ENCODE measurements around the gene OR11G2. TPM values are rescaled to one million over a fixed set of nuclear protein-coding genes. Genes with fewer than 3 reads are reported as not detected.
"Not testable (repeated sequence)": the region's sequence is repeated elsewhere in the genome, so short reads cannot be mapped to it uniquely, and the experiment has no call there.

Gene OR11G2, protein sequence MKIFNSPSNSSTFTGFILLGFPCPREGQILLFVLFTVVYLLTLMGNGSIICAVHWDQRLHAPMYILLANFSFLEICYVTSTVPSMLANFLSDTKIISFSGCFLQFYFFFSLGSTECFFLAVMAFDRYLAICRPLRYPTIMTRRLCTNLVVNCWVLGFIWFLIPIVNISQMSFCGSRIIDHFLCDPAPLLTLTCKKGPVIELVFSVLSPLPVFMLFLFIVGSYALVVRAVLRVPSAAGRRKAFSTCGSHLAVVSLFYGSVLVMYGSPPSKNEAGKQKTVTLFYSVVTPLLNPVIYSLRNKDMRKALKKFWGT
- not detected in 2 replicates for total RNA-seq

DNA sequence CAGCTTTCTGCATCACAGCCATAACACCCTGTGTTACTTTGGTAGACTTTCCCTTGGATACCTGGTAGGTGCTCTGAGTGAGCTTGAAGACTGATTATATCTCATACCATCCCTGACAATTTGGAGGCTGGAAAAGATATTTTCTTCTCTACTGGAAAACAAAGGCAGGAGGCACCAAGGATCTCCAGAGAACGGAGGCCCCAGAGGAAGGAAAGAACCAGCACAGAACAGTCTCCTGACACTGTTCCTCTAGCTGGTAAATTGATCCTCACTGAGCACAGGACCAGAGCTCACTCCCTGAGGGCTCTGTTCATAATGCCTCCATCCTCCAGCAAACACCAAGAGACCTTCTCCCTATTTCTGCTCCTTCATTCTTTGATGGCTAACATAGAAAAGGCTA, at the start of gene OR11G2:
TSS of gene OR11G2 (plus strand) at position 301 of the 400 bp plus-strand sequence. CDS start 6,542 bp downstream, outside the sequence.
- no peak for DNase-seq (ENCODE audit: low spot score)
- intact Hi-C loops (cut with micrococcal nuclease), result no loop called here
- no peaks in the 10 kb centered on the region for H3K36me3 Mint-ChIP-seq (ENCODE audit: low read depth)
- H3K9me3 Mint-ChIP-seq, result no peaks in the 10 kb centered on the region
- H3K4me1 Mint-ChIP-seq (ENCODE audit: low read depth), result no peaks in the 10 kb centered on the region
- H3K27ac Mint-ChIP-seq, result no peak within 1 kb of the TSS
- no peak within 1 kb of the TSS for H3K4me3 Mint-ChIP-seq
- H3K27me3 Mint-ChIP-seq (ENCODE audit: insufficient read depth), result peaks cover 3% of the 10 kb centered on the region

- no peak for DNase-seq (ENCODE audit: low spot score)
- Mint-ChIP-seq H3K27ac (no peak overlapping the region), H3K27me3 (ENCODE audit: insufficient read depth) (peaks cover 8% of the 10 kb centered on the region), H3K4me3 (no peak overlapping the region), H3K4me1 (ENCODE audit: low read depth) (no peaks in the 10 kb centered on the region), H3K36me3 (ENCODE audit: low read depth) (no peaks in the 10 kb centered on the region), H3K9me3 (no peaks in the 10 kb centered on the region)
- intact Hi-C loops (cut with micrococcal nuclease), result no loop called here
Measured at GRCh38 chr14:20143911-20144310, 46.8 kb upstream of the OR11G2 start.

GRCh38 chr14:20144820-20145219, 45.9 kb upstream of the OR11G2 start:
- H3K9me3 Mint-ChIP-seq, result no peaks in the 10 kb centered on the region
- intact Hi-C loops (cut with micrococcal nuclease), result no loop called here
- H3K36me3 Mint-ChIP-seq (ENCODE audit: low read depth), result no peaks in the 10 kb centered on the region
- H3K27ac Mint-ChIP-seq, result no peak overlapping the region
- DNase-seq (ENCODE audit: low spot score), result no peak
- H3K4me3 Mint-ChIP-seq, result no peak overlapping the region
- peaks cover 8% of the 10 kb centered on the region for H3K27me3 Mint-ChIP-seq (ENCODE audit: insufficient read depth)
- no peaks in the 10 kb centered on the region for H3K4me1 Mint-ChIP-seq (ENCODE audit: low read depth)

GRCh38 chr14:20164462-20164861, 26.2 kb upstream of the OR11G2 start:
- H3K4me1 Mint-ChIP-seq (ENCODE audit: low read depth), result no peaks in the 10 kb centered on the region
- DNase-seq (ENCODE audit: low spot score), result no peak
- no peak overlapping the region for H3K4me3 Mint-ChIP-seq
- H3K27ac Mint-ChIP-seq, result no peak overlapping the region
- H3K36me3 Mint-ChIP-seq (ENCODE audit: low read depth), result no peaks in the 10 kb centered on the region
- peaks cover 16% of the 10 kb centered on the region for H3K9me3 Mint-ChIP-seq
- peaks cover 2% of the 10 kb centered on the region for H3K27me3 Mint-ChIP-seq (ENCODE audit: insufficient read depth)
- intact Hi-C loops (cut with micrococcal nuclease), result no loop called here

GRCh38 chr14:20167091-20167490, 23.6 kb upstream of the OR11G2 start:
- H3K4me3 Mint-ChIP-seq, result no peak overlapping the region
- no peak for DNase-seq (ENCODE audit: low spot score)
- intact Hi-C loops (cut with micrococcal nuclease), result no loop called here
- peaks cover 2% of the 10 kb centered on the region for H3K27me3 Mint-ChIP-seq (ENCODE audit: insufficient read depth)
- H3K9me3 Mint-ChIP-seq, result peaks cover 16% of the 10 kb centered on the region
- H3K4me1 Mint-ChIP-seq (ENCODE audit: low read depth), result no peaks in the 10 kb centered on the region
- no peak overlapping the region for H3K27ac Mint-ChIP-seq
- no peaks in the 10 kb centered on the region for H3K36me3 Mint-ChIP-seq (ENCODE audit: low read depth)

DNA sequence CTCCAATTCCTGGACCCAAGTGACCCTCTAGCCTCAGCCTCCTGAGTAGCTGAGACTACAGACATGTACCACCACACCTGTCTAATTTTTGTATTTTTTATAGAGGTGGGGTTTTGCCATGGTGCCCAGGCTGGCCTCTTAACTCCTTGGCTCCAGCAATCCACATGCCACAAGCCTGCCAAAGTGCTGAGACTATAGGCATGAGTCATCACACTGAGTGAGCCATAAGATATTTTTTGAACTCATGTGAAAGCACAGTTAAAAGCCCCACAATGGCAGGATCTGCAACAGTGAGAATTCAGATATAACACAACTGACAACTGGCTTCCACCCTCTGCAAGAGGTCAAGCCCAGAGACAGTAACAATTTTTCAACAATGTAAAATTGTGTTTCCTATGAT, 20.8 kb upstream of the OR11G2 start:
- DNase-seq (ENCODE audit: low spot score); intact Hi-C loops (cut with micrococcal nuclease); H3K9me3 Mint-ChIP-seq; H3K36me3 Mint-ChIP-seq (ENCODE audit: low read depth); H3K4me1 Mint-ChIP-seq (ENCODE audit: low read depth); H3K27ac Mint-ChIP-seq; H3K27me3 Mint-ChIP-seq (ENCODE audit: insufficient read depth); H3K4me3 Mint-ChIP-seq: not testable (repeated sequence)

DNA sequence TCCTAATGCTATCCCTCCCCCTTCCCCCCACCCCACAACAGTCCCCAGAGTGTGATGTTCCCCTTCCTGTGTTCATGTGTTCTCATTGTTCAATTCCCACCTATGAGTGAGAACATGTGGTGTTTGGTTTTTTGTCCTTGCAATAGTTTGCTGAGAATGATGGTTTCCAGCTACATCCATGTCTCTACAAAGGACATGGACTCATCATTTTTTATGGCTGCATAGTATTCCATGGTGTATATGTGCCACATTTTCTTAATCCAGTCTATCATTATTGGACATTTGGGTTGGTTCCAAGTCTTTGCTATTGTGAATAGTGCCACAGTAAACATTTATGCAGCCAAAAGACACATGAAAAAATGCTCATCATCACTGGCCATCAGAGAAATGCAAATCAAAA, 16.5 kb upstream of the OR11G2 start:
- H3K4me1 Mint-ChIP-seq (ENCODE audit: low read depth); H3K27ac Mint-ChIP-seq; intact Hi-C loops (cut with micrococcal nuclease); H3K9me3 Mint-ChIP-seq; H3K27me3 Mint-ChIP-seq (ENCODE audit: insufficient read depth); H3K36me3 Mint-ChIP-seq (ENCODE audit: low read depth); H3K4me3 Mint-ChIP-seq; DNase-seq (ENCODE audit: low spot score): not testable (repeated sequence)

- intact Hi-C loops (cut with micrococcal nuclease), result no loop called here
- H3K4me1 Mint-ChIP-seq (ENCODE audit: low read depth), result no peaks in the 10 kb centered on the region
- no peaks in the 10 kb centered on the region for H3K36me3 Mint-ChIP-seq (ENCODE audit: low read depth)
- H3K27ac Mint-ChIP-seq, result no peak overlapping the region
- no peaks in the 10 kb centered on the region for H3K9me3 Mint-ChIP-seq
- H3K4me3 Mint-ChIP-seq, result no peak overlapping the region
- peaks cover 6% of the 10 kb centered on the region for H3K27me3 Mint-ChIP-seq (ENCODE audit: insufficient read depth)
- DNase-seq (ENCODE audit: low spot score), result no peak
Measured at GRCh38 chr14:20176330-20176729, 14.4 kb upstream of the OR11G2 start.

DNA sequence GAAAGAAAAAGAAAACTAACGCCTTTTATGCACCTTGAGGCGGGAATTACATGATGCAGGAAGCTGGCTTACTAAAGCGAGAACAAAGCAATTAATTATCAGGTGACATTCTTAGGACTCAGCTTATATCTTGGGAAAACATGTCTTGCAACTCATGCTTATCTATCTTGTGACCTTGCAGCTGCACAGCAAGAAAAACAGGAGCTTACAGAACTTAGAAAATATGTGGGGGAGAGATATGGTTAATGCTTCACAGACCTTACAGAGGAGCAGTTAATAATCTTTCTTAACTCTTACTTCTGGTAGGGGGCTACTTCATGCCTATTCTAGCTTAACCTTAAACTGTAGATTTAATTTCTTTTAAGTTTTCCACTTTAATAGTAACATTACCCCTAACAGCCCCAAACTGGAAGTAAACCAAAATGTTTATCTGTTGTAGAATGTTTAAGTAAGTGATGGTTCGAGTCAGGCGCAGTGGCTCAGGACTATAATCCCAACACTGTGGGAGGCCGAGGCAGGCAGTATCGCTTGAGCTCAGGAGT, 13.2 kb upstream of the OR11G2 start:
- Mint-ChIP-seq H3K9me3 (no peaks in the 10 kb centered on the region), H3K4me3 (no peak overlapping the region), H3K4me1 (ENCODE audit: low read depth) (no peaks in the 10 kb centered on the region), H3K27me3 (ENCODE audit: insufficient read depth) (peaks cover 6% of the 10 kb centered on the region), H3K27ac (no peak overlapping the region), H3K36me3 (ENCODE audit: low read depth) (no peaks in the 10 kb centered on the region)
- intact Hi-C loops (cut with micrococcal nuclease), result no loop called here
- no peak for DNase-seq (ENCODE audit: low spot score)

DNA sequence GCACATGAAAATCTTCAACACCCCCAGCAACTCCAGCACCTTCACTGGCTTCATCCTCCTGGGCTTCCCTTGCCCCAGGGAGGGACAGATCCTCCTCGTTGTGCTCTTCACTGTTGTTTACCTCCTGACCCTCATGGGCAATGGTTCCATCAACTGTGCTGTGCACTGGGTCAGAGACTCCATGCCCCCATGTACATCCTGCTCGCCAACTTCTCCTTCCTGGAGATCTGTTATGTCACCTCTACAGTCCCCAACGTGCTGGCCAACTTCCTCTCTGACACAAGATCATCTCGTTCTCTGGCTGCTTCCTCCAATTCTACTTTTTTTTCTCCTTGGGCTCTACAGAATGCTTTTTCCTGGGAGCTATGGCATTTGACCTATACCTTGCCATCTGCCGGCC, 11.5 kb upstream of the OR11G2 start:
- no peaks in the 10 kb centered on the region for H3K9me3 Mint-ChIP-seq
- H3K27ac Mint-ChIP-seq, result no peak overlapping the region
- H3K27me3 Mint-ChIP-seq (ENCODE audit: insufficient read depth), result peaks cover 6% of the 10 kb centered on the region

DNA sequence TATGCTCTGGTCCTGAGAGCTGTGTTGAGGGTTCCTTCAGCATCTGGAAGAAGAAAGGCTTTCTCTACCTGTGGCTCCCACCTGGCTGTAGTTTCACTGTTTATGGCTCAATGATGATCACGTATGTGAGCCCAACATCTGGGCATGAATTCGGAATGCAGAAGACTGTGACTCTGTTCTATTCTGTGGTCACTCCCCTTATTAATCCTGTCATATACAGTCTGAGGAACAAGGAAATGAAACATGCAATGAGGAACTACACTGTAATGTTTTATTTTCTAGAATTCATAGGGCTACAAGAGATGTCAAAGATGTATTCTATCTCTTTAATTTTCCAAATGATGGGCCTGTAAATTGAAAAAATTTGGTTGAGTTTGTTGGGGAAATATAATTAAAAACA, 10.8 kb upstream of the OR11G2 start:
- DNase-seq (ENCODE audit: low spot score), result no peak
- no peaks in the 10 kb centered on the region for H3K36me3 Mint-ChIP-seq (ENCODE audit: low read depth)
- no peak overlapping the region for H3K4me3 Mint-ChIP-seq
- intact Hi-C loops (cut with micrococcal nuclease), result no loop called here
- no peaks in the 10 kb centered on the region for H3K4me1 Mint-ChIP-seq (ENCODE audit: low read depth)
- H3K9me3 Mint-ChIP-seq, result no peaks in the 10 kb centered on the region
- no peak overlapping the region for H3K27ac Mint-ChIP-seq
- H3K27me3 Mint-ChIP-seq (ENCODE audit: insufficient read depth), result peaks cover 6% of the 10 kb centered on the region

More for the DNA sequence above, 11.5 kb upstream of the OR11G2 start:
- no peak for DNase-seq (ENCODE audit: low spot score)
- intact Hi-C loops (cut with micrococcal nuclease), result no loop called here
- no peak overlapping the region for H3K4me3 Mint-ChIP-seq
- no peaks in the 10 kb centered on the region for H3K36me3 Mint-ChIP-seq (ENCODE audit: low read depth)
- H3K4me1 Mint-ChIP-seq (ENCODE audit: low read depth), result no peaks in the 10 kb centered on the region

DNA sequence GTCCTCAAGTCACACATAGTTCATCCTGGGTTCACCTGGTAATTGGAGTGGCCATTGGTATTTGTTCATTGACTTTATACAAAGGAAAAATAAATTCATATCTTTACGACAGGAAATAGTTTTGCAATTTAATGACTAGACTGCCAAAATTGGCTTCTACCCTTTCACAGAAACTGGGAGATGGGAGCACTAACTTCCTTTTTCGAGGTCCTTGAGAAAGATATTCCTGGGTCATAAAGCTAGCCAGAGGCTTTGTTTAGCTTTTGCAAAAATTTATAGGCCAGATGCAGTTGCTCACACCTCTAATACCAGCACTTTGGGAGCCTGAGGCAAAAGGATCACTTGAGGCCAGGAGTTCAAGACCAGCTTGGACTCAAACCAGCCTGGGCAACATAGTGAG, 10.2 kb upstream of the OR11G2 start:
- H3K27me3 Mint-ChIP-seq (ENCODE audit: insufficient read depth), result peaks cover 6% of the 10 kb centered on the region
- intact Hi-C loops (cut with micrococcal nuclease), result no loop called here
- no peaks in the 10 kb centered on the region for H3K4me1 Mint-ChIP-seq (ENCODE audit: low read depth)
- no peak overlapping the region for H3K4me3 Mint-ChIP-seq
- no peak for DNase-seq (ENCODE audit: low spot score)
- H3K9me3 Mint-ChIP-seq, result no peaks in the 10 kb centered on the region
- no peaks in the 10 kb centered on the region for H3K36me3 Mint-ChIP-seq (ENCODE audit: low read depth)
- no peak overlapping the region for H3K27ac Mint-ChIP-seq

GRCh38 chr14:20184181-20184580, 6.5 kb upstream of the OR11G2 start:
- no peak for DNase-seq (ENCODE audit: low spot score)
- H3K4me1 Mint-ChIP-seq (ENCODE audit: low read depth), result no peaks in the 10 kb centered on the region
- H3K27ac Mint-ChIP-seq, result no peak overlapping the region
- peaks cover 8% of the 10 kb centered on the region for H3K27me3 Mint-ChIP-seq (ENCODE audit: insufficient read depth)
- no peaks in the 10 kb centered on the region for H3K36me3 Mint-ChIP-seq (ENCODE audit: low read depth)
- intact Hi-C loops (cut with micrococcal nuclease), result no loop called here
- no peak overlapping the region for H3K4me3 Mint-ChIP-seq
- no peaks in the 10 kb centered on the region for H3K9me3 Mint-ChIP-seq

DNA sequence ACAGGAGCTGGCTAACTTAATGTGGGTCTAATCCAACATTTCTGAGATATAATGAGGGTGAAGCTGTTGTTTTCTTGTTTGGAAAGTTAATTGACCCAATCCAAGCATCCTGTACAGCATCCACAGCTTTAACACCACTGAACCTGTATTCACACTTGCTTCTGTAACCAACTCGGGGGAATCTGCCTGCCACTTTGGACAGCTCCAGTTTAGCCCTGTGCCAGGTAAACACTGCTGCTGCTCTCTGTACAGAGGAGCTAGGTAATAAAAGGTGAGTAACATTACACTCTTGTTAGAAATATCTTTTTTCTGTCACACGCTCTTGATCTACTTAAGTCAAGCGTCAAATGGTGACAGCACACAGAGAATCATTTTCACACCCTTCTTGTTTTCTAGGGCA, 700 bp downstream of the OR11G2 start:
- Mint-ChIP-seq H3K27ac (no peak overlapping the region), H3K27me3 (ENCODE audit: insufficient read depth) (peaks cover 2% of the 10 kb centered on the region), H3K36me3 (ENCODE audit: low read depth) (no peaks in the 10 kb centered on the region), H3K4me3 (no peak overlapping the region), H3K9me3 (no peaks in the 10 kb centered on the region), H3K4me1 (ENCODE audit: low read depth) (no peaks in the 10 kb centered on the region)
- intact Hi-C loops (cut with micrococcal nuclease), result no loop called here
- no peak for DNase-seq (ENCODE audit: low spot score)
